ENCODE data around the gene PI4KA. TPM values are rescaled to one million over a fixed set of nuclear protein-coding genes. Genes with fewer than 3 reads are reported as not detected.
A peak's percentile ranks its signal among the peaks of the same experiment; 100 is the strongest.

The PI4KA gene
- total RNA-seq, 1 donor from 2014 or later: 24.4 TPM

GRCh38 chr22:20763630-20764470 lies 94.8 kb downstream of the PI4KA start:
- Mint-ChIP-seq H3K36me3 (peaks cover 12% of the 10 kb centered on the region), H3K4me1 (no peaks in the 10 kb centered on the region), H3K4me3 (no peak overlapping the region), H3K27me3 (ENCODE audit: insufficient read depth, low read depth) (peaks cover 3% of the 10 kb centered on the region), H3K27ac (peak overlapping the region; percentile 15), H3K9me3 (no peaks in the 10 kb centered on the region)
- Histone ChIP-seq H3K27me3 (no peaks in the 10 kb centered on the region), H3F3A (ENCODE audit: low read depth) (no peaks in the 10 kb centered on the region), H3K4me2 (no peak overlapping the region), H3K4me1 (no peaks in the 10 kb centered on the region), H4K20me1 (ENCODE audit: low read depth) (no peaks in the 10 kb centered on the region), H3K27ac (no peak overlapping the region), H3K79me2 (ENCODE audit: low read depth) (no peaks in the 10 kb centered on the region), H3K36me3 (no peaks in the 10 kb centered on the region), H3K9ac (no peak overlapping the region), H3K9me3 (ENCODE audit: low read depth) (no peaks in the 10 kb centered on the region), H3K4me3 (no peak overlapping the region), H2AFZ (replicated peaks) (no peak overlapping the region)
- no peak for TF ChIP-seq CTCF (IDR thresholded peaks at IDR 0.05)
- TF ChIP-seq EZH2phosphoT487 (IDR thresholded peaks at IDR 0.05): no peak
- TF ChIP-seq EZH2 (IDR thresholded peaks at IDR 0.05): no peak
- DNase-seq (ENCODE audit: low spot score): no peak

GRCh38 chr22:20762233-20762796 lies 96.3 kb downstream of the PI4KA start:
- Histone ChIP-seq H3K79me2 (ENCODE audit: low read depth) (no peaks in the 10 kb centered on the region), H4K20me1 (ENCODE audit: low read depth) (no peaks in the 10 kb centered on the region), H3F3A (ENCODE audit: low read depth) (no peaks in the 10 kb centered on the region), H3K36me3 (no peaks in the 10 kb centered on the region), H3K9ac (no peak overlapping the region), H3K9me3 (ENCODE audit: low read depth) (no peaks in the 10 kb centered on the region), H3K4me3 (no peak overlapping the region), H3K27me3 (no peaks in the 10 kb centered on the region), H2AFZ (replicated peaks) (no peak overlapping the region), H3K4me1 (no peaks in the 10 kb centered on the region), H3K4me2 (no peak overlapping the region), H3K27ac (no peak overlapping the region)
- Mint-ChIP-seq H3K27ac (no peak overlapping the region), H3K36me3 (peaks cover 18% of the 10 kb centered on the region), H3K9me3 (no peaks in the 10 kb centered on the region), H3K4me3 (no peak overlapping the region), H3K4me1 (no peaks in the 10 kb centered on the region), H3K27me3 (ENCODE audit: insufficient read depth, low read depth) (peaks cover 3% of the 10 kb centered on the region)
- no peak for DNase-seq (ENCODE audit: low spot score)
- TF ChIP-seq CTCF (IDR thresholded peaks at IDR 0.05): no peak
- no peak for TF ChIP-seq EZH2phosphoT487 (IDR thresholded peaks at IDR 0.05)
- no peak for TF ChIP-seq EZH2 (IDR thresholded peaks at IDR 0.05)

- no peak overlapping the region for H3K27ac Mint-ChIP-seq
- no peak overlapping the region for H2AFZ ChIP-seq (replicated peaks)
These were observed 97.1 kb downstream of the PI4KA start for GRCh38 chr22:20761536-20761935.

More at GRCh38 chr22:20761536-20761935, 97.1 kb downstream of the PI4KA start:
- no peak overlapping the region for H3K4me3 Mint-ChIP-seq
- H3K9me3 Mint-ChIP-seq: no peaks in the 10 kb centered on the region
- H3K4me1 ChIP-seq: no peaks in the 10 kb centered on the region
- TF ChIP-seq CTCF (IDR thresholded peaks at IDR 0.05) (no peak), EZH2phosphoT487 (IDR thresholded peaks at IDR 0.05) (no peak), EZH2 (IDR thresholded peaks at IDR 0.05) (no peak)
- H3K9ac ChIP-seq: no peak overlapping the region
- no peaks in the 10 kb centered on the region for H3K79me2 ChIP-seq (ENCODE audit: low read depth)
- H3K27ac ChIP-seq: no peak overlapping the region
- no peak overlapping the region for H3K4me2 ChIP-seq
- H3K4me3 ChIP-seq: no peak overlapping the region
- no peaks in the 10 kb centered on the region for H3K27me3 ChIP-seq
- no peak for DNase-seq (ENCODE audit: low spot score)
- no peaks in the 10 kb centered on the region for H3K36me3 ChIP-seq
- H4K20me1 ChIP-seq (ENCODE audit: low read depth): no peaks in the 10 kb centered on the region
- no peaks in the 10 kb centered on the region for H3F3A ChIP-seq (ENCODE audit: low read depth)
- no peaks in the 10 kb centered on the region for H3K9me3 ChIP-seq (ENCODE audit: low read depth)
- peaks cover 23% of the 10 kb centered on the region for H3K36me3 Mint-ChIP-seq
- H3K27me3 Mint-ChIP-seq (ENCODE audit: insufficient read depth, low read depth): peaks cover 3% of the 10 kb centered on the region
- H3K4me1 Mint-ChIP-seq: no peaks in the 10 kb centered on the region

Measured in neural progenitor cell (in vitro differentiated cells).